Kidney epithelial cell (primary cell): ENCODE results near the gene MAP4. TPM values are rescaled to one million over a fixed set of nuclear protein-coding genes. Genes with fewer than 3 reads are reported as not detected.

ENCODE experiments used
- DNase-seq: peaks from one replicate; pipeline ENCODE4 v3.0.0-alpha.2; 2010; ENCODE audit warnings: low read depth
- H3K27me3 ChIP-seq: 2 replicates; pipeline ENCODE4 v1.6.0; 2011; ENCODE audit warnings: low read length; ENCODE audit not compliant: control insufficient read depth, insufficient read depth
- H3K36me3 ChIP-seq: 2 replicates; pipeline ENCODE4 v1.5.1; 2011; ENCODE audit warnings: low read length; ENCODE audit not compliant: control insufficient read depth, insufficient read depth
- H3K4me3 ChIP-seq: 2 replicates; pipeline ENCODE4 v1.5.1; 2011; ENCODE audit warnings: low read depth, mild to moderate bottlenecking, control low read depth, low read length
- total RNA-seq: library from RNA; depleted of rRNA; stranded (reverse); fragments of >200 nt; gene quantifications from 2 replicates; pipeline ENCODE4 v1.2.3, GENCODE V29; 2015
- TF ChIP-seq, protein P1 (sequence below): IDR thresholded peaks from 2 replicates; pipeline ENCODE4 v1.5.1; 2011; ENCODE audit warnings: mild to moderate bottlenecking, moderate library complexity, low read length, control low read depth, inconsistent platforms; ENCODE audit not compliant: insufficient read depth, poor library complexity, severe bottlenecking

MAP4 gene
- total RNA-seq, 1 donor from 2014 or later: 123 TPM

DNA sequence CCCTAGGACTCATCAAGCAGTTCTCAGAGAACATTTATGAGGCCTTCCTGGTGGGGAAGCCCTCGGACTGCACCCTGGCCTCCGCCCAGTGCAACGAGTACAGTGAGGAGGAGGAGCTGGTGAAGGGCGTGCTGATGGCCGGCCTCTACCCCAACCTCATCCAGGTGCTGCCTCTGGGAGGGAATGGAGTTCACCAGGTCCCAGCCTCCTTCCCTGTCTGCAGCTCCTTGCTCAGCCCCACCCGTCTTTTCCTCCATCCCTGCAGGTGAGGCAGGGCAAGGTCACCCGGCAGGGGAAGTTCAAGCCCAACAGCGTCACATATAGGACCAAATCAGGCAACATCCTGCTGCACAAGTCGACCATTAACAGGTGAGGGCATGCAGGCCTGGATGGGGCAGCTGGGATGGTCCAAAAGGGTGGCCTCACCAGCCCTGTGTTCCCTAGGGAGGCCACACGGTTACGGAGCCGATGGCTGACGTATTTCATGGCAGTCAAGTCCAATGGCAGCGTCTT lies 167.0 kb downstream of the MAP4 start:
- Histone ChIP-seq H3K4me3 (no peak overlapping the region), H3K27me3 (no peaks in the 10 kb centered on the region), H3K36me3 (peaks cover 9% of the 10 kb centered on the region)
- TF ChIP-seq, protein P1, sequence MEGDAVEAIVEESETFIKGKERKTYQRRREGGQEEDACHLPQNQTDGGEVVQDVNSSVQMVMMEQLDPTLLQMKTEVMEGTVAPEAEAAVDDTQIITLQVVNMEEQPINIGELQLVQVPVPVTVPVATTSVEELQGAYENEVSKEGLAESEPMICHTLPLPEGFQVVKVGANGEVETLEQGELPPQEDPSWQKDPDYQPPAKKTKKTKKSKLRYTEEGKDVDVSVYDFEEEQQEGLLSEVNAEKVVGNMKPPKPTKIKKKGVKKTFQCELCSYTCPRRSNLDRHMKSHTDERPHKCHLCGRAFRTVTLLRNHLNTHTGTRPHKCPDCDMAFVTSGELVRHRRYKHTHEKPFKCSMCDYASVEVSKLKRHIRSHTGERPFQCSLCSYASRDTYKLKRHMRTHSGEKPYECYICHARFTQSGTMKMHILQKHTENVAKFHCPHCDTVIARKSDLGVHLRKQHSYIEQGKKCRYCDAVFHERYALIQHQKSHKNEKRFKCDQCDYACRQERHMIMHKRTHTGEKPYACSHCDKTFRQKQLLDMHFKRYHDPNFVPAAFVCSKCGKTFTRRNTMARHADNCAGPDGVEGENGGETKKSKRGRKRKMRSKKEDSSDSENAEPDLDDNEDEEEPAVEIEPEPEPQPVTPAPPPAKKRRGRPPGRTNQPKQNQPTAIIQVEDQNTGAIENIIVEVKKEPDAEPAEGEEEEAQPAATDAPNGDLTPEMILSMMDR: no peak
- no peak for DNase-seq

DNA sequence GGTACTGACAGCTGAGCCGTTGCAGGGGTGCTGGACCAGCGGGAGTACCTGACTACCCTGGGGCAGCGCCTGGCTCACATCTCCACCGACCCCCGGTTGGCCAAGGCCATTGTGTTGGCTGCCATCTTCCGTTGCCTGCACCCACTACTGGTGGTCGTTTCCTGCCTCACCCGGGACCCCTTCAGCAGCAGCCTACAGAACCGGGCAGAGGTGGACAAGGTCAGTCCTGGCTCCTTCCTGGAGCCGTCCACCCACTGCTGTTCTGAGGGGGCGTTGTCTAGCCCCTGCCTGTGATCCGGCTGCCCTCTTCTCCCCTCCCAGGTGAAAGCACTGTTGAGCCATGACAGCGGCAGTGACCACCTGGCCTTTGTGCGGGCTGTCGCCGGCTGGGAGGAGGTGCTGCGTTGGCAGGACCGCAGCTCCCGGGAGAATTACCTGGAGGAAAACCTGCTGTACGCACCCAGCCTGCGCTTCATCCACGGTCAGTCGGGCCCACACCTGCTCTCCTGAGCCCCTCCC lies 167.6 kb downstream of the MAP4 start:
- Histone ChIP-seq H3K4me3 (no peak overlapping the region), H3K36me3 (peaks cover 9% of the 10 kb centered on the region), H3K27me3 (no peaks in the 10 kb centered on the region)
- DNase-seq: no peak
- TF ChIP-seq, protein P1: no peak

DNA sequence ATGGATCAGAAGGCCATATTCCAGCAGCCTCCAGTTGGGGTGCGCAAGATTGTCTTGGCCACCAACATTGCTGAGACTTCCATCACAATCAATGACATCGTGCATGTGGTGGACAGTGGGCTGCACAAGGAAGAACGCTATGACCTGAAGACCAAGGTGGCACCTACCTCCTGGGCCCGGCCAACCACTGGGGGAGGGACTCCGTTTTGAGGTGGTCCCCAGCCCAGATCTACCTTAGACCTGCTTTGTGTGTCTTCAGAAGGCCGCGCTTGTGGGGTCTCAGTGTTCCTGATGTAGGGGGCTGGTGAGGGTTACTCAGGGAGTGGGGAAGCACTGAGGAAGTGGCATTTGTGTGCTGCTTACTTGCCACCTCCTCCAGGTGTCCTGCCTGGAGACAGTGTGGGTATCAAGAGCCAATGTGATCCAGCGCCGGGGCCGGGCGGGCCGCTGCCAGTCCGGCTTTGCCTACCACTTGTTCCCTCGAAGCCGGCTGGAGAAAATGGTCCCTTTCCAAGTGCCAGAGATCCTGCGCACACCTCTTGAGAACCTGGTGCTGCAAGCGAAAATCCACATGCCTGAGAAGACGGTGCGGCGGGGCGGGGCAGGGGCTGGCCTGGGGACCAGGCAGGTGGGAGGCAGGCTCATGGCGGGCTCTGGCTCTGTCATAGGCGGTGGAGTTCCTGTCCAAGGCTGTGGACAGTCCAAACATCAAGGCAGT lies 168.3 kb downstream of the MAP4 start:
- TF ChIP-seq, protein P1: no peak

DNA sequence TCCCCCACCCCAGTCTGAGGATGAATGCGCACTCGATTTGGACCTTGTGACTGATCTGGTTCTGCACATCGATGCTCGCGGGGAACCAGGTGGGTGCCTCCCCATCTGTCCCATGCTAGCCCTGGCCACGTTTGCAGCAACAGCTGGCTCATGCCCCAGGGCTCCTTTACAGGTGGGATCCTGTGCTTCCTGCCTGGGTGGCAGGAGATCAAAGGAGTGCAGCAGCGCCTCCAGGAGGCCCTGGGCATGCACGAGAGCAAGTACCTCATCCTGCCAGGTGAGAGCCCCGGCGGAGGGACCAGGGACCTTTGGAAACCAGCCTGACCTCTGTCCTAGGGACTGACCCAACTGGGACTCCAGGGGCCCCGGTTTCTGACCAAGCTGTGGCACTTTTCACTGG lies 169.0 kb downstream of the MAP4 start:
- H3K27me3 ChIP-seq: no peaks in the 10 kb centered on the region
- DNase-seq: no peak
- TF ChIP-seq, protein P1: no peak
- peaks cover 11% of the 10 kb centered on the region for H3K36me3 ChIP-seq
- no peak overlapping the region for H3K4me3 ChIP-seq

More for the DNA sequence above, 168.3 kb downstream of the MAP4 start:
- Histone ChIP-seq H3K36me3 (peaks cover 9% of the 10 kb centered on the region), H3K4me3 (no peak overlapping the region), H3K27me3 (no peaks in the 10 kb centered on the region)
- no peak for DNase-seq

DNA sequence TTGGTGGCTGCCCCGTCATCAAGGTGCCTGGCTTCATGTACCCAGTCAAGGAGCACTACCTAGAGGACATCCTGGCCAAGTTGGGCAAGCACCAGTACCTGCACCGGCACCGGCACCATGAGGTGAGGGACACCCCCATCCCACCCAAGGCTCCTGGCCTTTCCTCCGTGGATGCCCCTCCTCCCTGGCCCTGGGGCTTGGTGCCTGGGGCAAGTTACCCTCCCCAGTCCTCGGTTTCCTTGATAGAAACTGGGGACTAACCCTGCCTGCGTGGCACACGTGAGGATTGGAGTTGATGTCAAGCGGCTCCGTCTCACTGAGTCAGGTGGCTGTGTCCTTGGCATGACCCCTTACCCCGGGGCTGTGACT lies 169.4 kb downstream of the MAP4 start:
- TF ChIP-seq, protein P1: no peak
- H3K27me3 ChIP-seq: no peaks in the 10 kb centered on the region
- DNase-seq: no peak
- peaks cover 11% of the 10 kb centered on the region for H3K36me3 ChIP-seq
- H3K4me3 ChIP-seq: no peak overlapping the region
